ENCODE data around the gene DYSF. TPM values are rescaled to one million over a fixed set of nuclear protein-coding genes. Genes with fewer than 3 reads are reported as not detected.

The DYSF gene
- polyA plus RNA-seq, 1 of the 3 experiments (the other 2 are of a cell fraction), result 0.10 TPM

DNA sequence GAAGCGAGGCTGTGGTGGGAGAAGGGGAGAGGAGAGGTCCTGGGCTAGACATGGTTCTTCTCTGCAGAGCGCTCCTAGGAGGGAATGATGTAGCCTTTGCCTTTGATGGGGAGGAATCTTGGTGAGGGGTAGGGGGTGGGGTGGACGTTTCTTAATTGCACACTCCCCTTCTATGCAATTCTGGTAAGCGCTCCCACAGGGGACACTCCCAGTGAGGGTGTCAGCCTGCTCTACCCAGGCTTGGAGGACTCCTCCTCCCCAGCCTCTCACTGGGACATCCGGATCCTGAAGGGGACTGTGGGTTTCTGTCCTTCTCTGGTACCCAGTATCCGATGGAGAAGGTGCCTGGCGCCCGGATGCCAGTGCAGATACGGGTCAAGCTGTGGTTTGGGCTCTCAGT is 114.3 kb downstream of the DYSF start:
- Histone ChIP-seq H3F3A (replicated peaks; ENCODE audit: insufficient read depth) (no peaks in the 10 kb centered on the region), H3K4me2 (no peak overlapping the region), H3K4me1 (ENCODE audit: control insufficient read depth in 1 of 2, insufficient read depth in 2 of 2, low read depth in 1 of 2, low read length in 1 of 2) (no peaks in the 10 kb centered on the region; a peak in 1 of 4 replicates), H3K27ac (ENCODE audit: low read depth in 2 of 2, low read length in 1 of 2) (no peak overlapping the region), H3K9ac (no peak overlapping the region), H3K4me3 (ENCODE audit: low read depth in 2 of 2, low read length in 1 of 2) (no peak overlapping the region), H3K79me2 (ENCODE audit: insufficient read depth) (no peaks in the 10 kb centered on the region), H2AFZ (ENCODE audit: low read depth) (no peak overlapping the region), H3K9me2 (no peaks in the 10 kb centered on the region), H4K20me1 (ENCODE audit: insufficient read depth) (no peaks in the 10 kb centered on the region), H3K27me3 (ENCODE audit: insufficient read depth) (no peaks in the 10 kb centered on the region), H3K9me3 (no peaks in the 10 kb centered on the region), H3K36me3 (replicated peaks in 1 of 2; ENCODE audit: control insufficient read depth in 1 of 2, insufficient read depth in 2 of 2, low read length in 1 of 2) (no peaks in the 10 kb centered on the region)
- POLR2A ChIA-PET, result no interaction called here
- CTCF ChIA-PET, result interaction anchor here (0.8 to 1.3 kb wide), 2 partner anchors 57 to 1012 kb away, joined by 3 read pairs; no protein-coding TSS in a partner anchor
- no peak for DNase-seq
- no peak for TF ChIP-seq FOXJ3 (CRISPR knock-in tag; IDR thresholded peaks at IDR 0.05)
- TF ChIP-seq GABPA (IDR thresholded peaks at IDR 0.05; ENCODE audit: low read depth), result no peak
- TF ChIP-seq, protein P1, sequence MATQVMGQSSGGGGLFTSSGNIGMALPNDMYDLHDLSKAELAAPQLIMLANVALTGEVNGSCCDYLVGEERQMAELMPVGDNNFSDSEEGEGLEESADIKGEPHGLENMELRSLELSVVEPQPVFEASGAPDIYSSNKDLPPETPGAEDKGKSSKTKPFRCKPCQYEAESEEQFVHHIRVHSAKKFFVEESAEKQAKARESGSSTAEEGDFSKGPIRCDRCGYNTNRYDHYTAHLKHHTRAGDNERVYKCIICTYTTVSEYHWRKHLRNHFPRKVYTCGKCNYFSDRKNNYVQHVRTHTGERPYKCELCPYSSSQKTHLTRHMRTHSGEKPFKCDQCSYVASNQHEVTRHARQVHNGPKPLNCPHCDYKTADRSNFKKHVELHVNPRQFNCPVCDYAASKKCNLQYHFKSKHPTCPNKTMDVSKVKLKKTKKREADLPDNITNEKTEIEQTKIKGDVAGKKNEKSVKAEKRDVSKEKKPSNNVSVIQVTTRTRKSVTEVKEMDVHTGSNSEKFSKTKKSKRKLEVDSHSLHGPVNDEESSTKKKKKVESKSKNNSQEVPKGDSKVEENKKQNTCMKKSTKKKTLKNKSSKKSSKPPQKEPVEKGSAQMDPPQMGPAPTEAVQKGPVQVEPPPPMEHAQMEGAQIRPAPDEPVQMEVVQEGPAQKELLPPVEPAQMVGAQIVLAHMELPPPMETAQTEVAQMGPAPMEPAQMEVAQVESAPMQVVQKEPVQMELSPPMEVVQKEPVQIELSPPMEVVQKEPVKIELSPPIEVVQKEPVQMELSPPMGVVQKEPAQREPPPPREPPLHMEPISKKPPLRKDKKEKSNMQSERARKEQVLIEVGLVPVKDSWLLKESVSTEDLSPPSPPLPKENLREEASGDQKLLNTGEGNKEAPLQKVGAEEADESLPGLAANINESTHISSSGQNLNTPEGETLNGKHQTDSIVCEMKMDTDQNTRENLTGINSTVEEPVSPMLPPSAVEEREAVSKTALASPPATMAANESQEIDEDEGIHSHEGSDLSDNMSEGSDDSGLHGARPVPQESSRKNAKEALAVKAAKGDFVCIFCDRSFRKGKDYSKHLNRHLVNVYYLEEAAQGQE (IDR thresholded peaks at IDR 0.05; ENCODE audit: low read depth, low read length), result no peak
- no peak for TF ChIP-seq RFX5 (IDR thresholded peaks at IDR 0.05; ENCODE audit: low read length)
- TF ChIP-seq POLR2AphosphoS5 (IDR thresholded peaks at IDR 0.05; ENCODE audit: low read depth, low read length), result no peak
- TF ChIP-seq JUND (IDR thresholded peaks at IDR 0.05), result no peak
- no peak for TF ChIP-seq MXI1 (IDR thresholded peaks at IDR 0.05; ENCODE audit: low read depth, low read length)
- no peak for TF ChIP-seq GATA2 (CRISPR knock-in tag; IDR thresholded peaks at IDR 0.05)
- TF ChIP-seq, protein P2, sequence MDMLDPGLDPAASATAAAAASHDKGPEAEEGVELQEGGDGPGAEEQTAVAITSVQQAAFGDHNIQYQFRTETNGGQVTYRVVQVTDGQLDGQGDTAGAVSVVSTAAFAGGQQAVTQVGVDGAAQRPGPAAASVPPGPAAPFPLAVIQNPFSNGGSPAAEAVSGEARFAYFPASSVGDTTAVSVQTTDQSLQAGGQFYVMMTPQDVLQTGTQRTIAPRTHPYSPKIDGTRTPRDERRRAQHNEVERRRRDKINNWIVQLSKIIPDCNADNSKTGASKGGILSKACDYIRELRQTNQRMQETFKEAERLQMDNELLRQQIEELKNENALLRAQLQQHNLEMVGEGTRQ (IDR thresholded peaks at IDR 0.05; ENCODE audit: borderline replicate concordance, low read depth, low read length), result no peak
- no peak for TF ChIP-seq CHD2 (IDR thresholded peaks at IDR 0.05; ENCODE audit: low read length, partially characterized antibody)
- no peak for TF ChIP-seq NFIC (IDR thresholded peaks at IDR 0.05; ENCODE audit: borderline replicate concordance)
- TF ChIP-seq YY1 (IDR thresholded peaks at IDR 0.05; ENCODE audit: low read depth), result no peak
- no peak for TF ChIP-seq TCF12 (IDR thresholded peaks at IDR 0.05)
- TF ChIP-seq FOXM1 (IDR thresholded peaks at IDR 0.05; ENCODE audit: low read depth), result no peak
- no peak for TF ChIP-seq ELF1 (IDR thresholded peaks at IDR 0.05)
- TF ChIP-seq, protein P3, sequence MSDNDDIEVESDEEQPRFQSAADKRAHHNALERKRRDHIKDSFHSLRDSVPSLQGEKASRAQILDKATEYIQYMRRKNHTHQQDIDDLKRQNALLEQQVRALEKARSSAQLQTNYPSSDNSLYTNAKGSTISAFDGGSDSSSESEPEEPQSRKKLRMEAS (IDR thresholded peaks at IDR 0.05; ENCODE audit: low read depth), result no peak
- TF ChIP-seq EP300 (IDR thresholded peaks at IDR 0.05; ENCODE audit: borderline replicate concordance in 1 of 2, low read depth in 1 of 2, low read length in 1 of 2), result no peak
- WGBS (ENCODE audit: low lambda C conversion rate), result 42% methylated on average over 6 of the region's 9 CpGs
